Fibroblast of skin of left quadriceps (primary cell): Measurements from ENCODE around the gene HSPG2.
A peak's percentile ranks its signal among the peaks of the same experiment; 100 is the strongest.
"Not testable (repeated sequence)": the region's sequence is repeated elsewhere in the genome, so short reads cannot be mapped to it uniquely, and the experiment has no call there.

Source experiments
- DNase-seq, 2 experiments: peaks; one replicate each; pipeline ENCODE4 v3.0.0-alpha.2; 2013; ENCODE audit warnings: low read depth in 2 of 2

The HSPG2 gene

DNA sequence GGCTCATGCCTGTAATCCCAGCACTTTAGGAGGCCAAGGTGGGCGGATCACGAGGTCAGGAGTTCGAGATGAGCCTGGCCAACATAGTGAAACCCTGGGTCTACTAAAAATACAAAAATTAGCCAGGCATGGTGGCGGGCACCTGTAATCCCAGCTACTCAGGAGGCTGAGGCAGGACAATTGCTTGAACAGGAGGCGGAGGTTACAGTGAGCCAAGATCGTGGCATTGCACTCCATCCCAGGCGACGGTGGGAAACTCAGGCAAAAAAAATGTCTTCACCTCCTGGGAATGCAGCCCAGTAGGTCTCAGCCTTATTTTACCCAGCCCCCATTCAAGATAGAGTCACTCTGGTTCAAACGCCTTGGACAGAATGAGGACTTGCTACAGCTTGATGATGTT is 151.3 kb downstream of the HSPG2 start:
- DNase-seq: not testable (repeated sequence)

DNA sequence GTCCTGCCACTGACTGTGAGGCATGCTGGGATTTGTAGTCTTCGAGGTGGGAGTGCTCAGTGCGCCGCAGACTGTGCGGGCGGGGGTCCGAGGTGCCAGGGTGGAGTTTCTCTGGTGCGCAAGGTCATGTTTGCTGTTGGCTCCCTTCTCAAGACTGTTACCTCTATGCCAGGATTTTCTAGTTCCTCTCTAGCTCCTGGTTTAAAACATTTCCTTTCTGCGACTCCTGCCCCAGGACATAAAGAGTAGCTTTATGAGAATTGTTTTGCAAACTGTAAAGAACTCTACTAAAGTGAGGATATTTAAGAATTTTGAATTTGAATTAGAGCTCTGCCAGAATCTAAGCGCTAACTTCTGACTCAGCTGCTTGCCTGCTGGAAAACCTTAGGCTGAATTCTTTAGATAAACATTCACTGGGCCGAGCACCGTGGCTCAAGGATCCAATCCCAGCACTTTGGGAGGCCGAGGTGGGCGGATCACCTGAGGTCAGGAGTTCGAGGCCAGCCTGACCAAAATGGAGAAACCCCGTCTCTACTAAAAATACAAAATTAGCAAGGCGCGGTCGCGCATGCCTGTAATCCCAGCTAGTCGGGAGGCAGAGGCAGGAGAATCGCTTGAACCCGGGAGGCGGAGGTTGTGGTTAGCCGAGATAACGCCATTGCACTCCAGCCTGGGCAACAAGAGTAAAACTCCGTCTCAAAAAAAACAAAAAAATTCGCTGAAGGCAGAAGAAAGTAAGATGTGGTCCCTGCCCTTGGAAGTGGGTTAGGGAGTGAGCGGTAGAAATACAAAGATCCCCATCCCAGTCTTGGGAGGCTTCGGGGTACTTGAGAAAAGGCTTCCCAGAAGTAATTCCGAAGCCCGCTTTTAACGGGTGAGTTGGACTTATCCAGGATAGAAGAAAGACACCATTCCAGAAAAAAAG is 153.2 kb downstream of the HSPG2 start:
- DNase-seq: peak in 1 of 2 experiments; percentile 9

DNA sequence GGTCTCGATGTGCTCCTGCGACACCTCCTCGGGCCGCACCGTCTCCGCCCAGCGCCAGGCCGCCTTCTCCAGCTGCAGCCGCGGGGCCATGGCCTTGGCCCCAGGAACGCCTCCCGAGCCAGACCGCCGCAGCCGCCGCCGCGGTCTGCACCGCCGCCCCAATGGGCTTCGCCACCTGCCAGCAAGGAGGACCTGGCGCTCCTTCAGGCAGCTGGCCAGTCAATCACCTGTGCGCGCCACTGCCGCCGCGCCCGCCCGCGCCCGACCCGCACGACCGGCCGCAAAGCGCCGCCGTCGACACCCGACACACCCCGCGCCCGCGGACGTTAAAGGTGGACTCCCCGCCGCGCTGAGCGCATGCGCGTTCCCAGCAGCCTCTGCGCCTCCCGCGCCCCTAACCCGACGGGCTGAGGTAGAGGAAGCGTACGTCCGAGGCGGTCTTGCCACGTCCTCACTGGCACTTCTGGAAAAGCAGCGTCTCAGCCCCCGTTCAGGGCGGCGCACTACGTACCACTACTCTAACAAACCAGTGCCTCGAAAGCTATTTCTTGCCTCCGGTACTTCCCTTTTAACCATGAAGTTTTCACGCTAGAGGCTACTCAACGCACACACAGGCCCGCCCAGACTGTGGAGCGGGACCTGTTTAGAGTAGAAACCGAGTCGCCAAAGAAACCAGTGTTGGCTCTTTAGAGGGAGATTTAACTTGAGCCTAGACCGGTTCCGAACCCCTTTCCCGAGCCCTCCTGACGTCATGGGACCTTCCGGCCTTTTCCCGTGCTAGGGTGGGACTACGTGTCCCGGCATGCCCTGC is 154.0 kb downstream of the HSPG2 start, which contains the start of gene USP48:
Gene USP48 (minus strand): TSS at position 282 of the 811 bp plus-strand sequence. CDS start 192 bp downstream, at position 90.
- peak; percentile 91 to 93 for DNase-seq

DNA sequence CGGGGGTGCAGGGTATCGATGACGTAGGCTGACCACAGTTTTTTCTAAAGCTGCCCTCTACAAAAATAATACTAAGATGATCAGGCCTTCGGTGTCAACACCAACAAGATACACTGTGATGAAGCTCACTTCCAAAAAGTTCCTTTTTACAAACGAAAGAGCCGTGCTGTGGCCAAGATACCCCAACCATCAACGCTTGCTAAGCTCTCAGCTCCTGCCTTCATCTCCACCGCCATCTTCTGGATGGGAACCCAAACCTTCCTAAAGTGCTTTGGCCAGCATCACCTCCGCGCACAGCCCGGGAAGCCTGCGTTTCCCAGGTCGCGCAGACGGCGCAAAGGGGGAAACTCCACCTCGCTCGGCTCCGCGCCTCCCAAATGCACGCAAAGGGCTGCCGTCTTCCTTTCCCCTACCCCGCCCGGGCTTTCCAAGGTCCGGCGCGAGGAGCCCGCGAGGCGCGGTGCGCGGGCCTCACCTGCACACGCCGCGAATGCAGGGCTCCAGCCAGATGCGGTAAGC is 154.7 kb downstream of the HSPG2 start:
- peak in 1 of 2 experiments; percentile 17 for DNase-seq

DNA sequence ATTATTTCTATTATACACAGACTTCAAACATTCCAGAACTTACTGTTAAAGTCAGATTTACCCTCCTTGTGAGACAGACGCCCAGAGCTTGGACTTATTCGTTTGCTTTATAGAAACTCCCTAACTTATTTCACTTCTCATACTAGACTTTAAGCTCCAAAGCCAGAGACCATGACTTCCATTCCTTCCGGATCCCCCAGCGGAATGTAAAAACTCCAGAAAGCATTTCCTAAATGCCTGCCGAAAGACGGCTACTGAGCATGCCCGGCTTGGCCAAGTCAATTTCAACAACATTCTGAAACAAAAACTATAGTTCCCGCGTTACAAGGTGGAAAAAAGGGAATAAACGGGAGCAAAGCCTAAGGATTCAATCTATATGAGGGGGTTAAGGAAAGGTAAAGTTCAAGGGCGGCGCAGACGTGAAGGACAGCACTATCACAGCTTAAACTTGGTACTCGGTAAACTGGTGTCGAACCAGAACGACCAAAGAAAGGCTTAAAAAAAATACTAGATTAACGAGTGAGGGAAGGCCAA is 155.2 kb downstream of the HSPG2 start:
- peak; percentile 13 to 26 for DNase-seq

DNA sequence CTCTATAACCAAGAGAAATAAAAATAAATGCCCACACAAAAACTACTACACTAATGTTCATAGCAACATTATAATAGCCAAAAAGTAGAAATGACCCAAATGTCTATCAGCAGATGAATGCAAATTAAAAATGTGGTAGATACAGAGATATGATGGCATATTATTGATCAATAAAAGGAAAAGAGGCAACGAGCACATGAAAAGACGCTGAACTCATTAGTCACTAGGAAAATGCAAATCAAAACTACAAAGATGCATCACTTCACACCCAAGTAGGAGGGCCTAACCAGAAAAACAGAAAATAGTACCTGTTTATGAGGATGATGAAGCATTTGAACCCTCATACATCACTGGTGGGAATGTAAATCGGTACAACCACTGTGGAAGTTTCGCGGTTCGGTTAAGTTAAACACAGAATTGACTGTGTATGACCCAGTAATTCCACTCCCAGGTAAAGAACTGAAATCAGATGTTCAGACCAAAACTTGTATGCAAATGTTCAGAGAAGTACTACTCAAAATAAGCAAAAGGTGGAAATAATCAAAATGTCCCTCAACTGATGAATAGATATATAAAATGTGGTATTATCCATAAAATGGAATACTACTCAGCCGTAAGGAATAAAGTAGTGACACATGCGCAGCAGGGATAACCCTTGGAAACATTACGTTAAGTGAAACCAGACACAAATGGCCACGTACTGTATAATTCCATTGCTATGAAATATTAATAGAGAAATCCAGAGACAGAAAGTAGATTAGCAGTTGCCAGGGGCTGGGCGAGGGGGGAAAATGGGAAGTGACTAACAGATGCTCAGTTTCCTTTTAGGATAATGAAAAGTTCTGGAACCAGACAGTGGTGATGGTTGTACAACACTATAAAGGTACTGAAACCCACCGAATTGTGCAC is 157.2 kb downstream of the HSPG2 start:
- DNase-seq: no peak

DNA sequence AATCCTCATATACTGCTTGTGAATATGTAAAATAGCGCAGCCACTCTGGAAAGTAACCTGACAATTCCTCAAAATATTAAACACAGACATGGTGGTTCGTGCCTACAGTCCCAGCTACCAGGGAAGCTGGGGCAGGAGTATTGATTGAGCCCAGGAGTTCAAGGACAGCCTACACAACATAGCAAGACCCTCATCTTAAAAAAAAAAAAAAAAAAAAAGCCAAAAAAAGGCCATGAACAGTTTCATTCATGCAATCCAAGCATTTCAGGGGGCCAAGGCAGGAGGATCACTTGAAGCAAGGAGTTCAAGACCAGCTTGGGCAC is 158.7 kb downstream of the HSPG2 start:
- no peak for DNase-seq

DNA sequence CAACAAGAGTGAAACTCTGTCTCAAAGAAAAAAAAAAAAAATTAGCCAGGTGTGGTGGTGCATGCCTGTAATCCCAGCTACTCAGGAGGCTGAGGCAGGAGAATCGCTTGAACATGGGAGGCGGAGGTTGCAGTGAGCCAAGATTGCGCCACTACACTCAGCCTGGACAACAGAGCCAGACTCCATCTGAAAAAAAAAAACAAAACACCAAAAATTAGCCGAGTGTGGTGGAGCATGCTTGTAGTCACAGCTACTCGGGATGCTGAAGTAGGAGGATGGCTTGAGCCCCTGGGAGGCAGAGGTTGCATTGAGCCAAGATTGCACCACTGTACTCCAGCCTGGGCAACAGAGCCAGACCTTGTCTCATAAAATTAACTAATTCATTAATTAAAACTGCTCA is 160.2 kb downstream of the HSPG2 start:
- not testable (repeated sequence) for DNase-seq

DNA sequence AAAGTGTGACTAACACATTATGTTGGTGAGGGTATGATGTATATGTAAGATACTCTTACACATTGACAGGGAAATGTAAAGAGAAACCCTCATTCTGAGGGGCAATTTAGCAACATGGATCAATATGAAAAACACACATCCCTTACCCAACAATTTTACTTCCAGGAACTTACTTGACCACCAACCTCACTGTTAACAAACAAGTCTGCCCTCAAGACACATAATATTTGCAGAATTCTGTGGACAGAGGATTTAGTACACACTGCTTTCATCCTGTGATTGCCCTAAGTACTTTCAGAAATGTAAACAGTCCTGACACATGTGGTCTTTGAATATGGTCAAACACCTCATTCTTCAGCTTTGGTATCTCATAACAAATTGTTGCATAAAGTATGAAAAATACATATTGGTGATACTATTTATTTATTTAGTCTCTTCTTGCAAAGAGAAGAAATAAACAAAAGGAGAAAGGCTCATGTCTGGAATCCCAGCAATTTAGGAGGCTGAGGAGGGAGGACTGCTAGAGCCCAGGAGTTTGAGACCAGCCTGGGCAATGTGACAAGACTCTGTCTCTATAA is 161.0 kb downstream of the HSPG2 start:
- peak; percentile 8 to 10 for DNase-seq

DNA sequence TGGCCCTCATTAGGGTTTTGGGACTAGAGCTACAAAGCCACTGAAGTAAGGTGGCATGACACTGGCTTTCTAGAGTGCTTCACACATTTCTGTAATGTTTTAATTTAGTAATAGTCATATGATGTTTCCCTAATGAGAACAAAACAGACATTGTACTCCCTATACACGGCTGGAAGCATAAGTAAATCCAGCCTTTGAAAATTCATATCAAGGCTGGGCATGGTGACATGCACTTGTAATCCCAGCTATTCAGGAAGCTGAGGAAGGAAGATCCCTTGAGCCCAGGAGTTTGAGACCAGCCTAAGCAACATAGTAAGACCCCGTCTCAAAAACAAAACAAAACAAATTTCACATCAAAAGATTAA is 161.6 kb downstream of the HSPG2 start:
- no peak for DNase-seq

DNA sequence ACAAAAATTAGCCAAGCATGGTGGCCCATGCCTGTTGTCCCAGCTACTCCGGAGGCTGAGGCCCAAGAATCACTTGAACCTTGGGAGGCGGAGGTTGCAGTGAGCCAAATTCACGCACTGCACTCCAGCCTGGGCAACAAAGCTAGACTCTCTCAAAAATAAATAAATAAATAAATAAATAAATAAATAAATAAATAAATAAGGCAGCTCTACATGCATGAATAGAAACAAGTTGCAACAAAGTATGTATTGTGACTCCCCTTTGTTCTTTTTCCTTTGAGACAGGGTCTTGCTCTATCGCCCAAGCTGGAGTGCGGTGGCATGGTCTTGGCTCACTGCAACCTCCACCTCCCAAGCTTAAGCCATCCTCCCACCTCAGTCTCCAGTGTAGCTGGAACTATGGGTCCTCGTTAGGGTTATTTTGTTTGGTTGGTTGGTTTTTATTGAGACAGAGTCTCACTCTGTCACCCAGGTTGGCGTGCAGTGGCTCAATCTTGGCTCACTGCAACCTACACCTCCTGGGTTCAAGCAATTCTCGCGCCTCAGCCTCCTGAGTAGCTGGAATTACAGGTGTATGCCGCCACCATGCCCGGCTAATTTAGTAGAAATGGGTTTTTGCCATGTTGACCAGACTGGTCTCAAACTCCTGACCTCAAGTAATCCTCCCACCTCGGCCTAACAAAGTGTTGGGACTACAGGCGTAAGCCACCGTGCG is 162.1 kb downstream of the HSPG2 start:
- no peak for DNase-seq

DNA sequence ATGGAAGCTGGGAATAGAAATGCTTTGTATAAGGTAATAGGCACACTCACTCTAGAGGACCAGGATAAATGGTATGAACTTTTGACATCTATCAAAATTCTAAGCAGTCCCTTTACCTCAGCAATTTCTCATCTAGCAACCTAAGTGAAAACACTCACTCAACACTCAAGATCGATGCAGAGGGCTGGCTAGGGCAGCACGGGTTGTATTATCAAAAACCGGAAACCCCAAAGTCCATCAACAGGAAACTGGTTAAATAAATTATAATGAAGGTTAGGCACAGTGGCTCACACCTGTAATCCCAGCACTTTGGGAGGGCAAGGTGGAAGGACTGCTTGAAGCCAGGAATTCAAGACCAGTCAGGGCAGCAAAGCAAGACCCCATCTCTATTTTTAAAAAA is 163.5 kb downstream of the HSPG2 start:
- DNase-seq: no peak
